ENCODE data around the gene DZIP1.
"Not testable (repeated sequence)": the region's sequence is repeated elsewhere in the genome, so short reads cannot be mapped to it uniquely, and the experiment has no call there.

Gene DZIP1

DNA sequence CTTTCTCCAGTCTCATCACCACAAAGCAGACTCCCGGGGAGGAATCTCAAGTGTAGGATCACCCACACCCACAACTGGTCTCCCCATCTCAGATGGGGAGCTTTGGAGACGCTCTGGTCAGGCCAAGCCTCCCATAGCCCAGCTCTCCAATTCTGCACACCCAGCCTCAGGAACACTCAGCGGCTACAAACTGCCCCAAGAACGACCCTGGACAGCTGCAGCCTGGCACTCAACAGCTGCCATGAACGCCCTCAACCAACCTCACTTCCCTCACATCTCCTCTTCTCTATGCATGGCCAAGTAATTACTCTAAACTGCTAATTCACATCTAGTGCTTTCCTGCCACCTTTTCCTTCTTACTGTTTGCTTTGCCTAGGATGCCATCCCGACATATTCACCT, 42.6 kb downstream of the DZIP1 start:
- DNase-seq (ENCODE audit: low read depth in 2 of 2), result no peak

DNA sequence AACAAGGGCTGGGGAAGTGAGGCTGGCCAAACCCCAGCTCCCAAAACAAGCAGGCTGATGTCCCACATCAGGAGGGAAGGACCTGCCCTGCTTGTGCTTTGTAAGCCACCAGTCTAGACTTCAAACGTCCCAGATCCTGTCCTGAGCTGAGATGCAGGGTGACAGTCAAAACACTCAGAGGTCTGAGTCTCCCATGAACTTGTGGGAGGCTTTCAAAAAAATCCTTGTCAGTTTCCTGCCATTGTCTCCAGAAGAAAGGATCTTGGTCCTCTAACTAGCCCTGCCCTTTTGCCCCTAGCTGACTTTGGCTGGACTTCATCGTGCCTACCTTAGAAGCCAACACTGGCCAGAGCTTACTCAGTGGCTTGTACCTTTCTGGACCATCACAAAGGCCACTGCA, 43.3 kb downstream of the DZIP1 start:
- DNase-seq (ENCODE audit: low read depth in 2 of 2), result no peak

DNA sequence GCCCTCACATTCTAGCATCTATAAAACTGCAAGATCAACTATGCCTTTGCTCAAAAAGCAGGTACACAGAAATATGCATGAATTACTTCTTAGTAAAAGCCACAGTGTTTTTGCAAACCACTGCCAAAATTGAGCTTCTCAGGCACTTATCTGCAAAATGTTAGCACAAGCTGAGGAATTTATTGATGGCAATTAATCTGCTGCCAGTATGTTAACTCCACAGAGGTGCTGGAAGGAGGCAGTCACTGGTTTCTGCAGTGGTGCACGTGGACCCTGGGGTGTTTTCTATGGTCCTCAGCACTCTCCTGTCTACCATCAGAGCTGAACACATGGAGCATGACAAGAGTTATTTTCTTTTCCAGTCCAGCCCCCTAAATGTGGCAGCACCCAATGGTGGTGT, 47.8 kb downstream of the DZIP1 start:
- DNase-seq (ENCODE audit: low read depth in 2 of 2), result no peak

DNA sequence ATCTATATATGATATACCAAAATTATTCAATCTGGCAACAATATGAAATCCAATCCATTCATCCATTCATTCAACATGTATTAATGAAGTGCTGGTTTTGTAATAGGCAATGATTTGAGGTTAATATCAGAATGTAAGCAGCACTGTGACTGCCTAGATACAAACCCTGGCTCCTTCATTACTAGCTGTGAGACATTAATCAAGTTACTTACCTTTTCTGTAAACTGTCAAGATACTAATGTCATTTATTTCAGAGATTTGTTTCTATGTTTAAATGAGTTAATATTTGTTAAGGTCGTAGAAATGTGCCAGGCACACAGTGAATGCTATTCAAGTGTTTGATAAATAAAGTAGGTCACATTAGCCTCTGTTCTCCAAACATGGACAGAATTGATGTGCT, 51.0 kb downstream of the DZIP1 start:
- no peak for DNase-seq (ENCODE audit: low read depth in 2 of 2)

DNA sequence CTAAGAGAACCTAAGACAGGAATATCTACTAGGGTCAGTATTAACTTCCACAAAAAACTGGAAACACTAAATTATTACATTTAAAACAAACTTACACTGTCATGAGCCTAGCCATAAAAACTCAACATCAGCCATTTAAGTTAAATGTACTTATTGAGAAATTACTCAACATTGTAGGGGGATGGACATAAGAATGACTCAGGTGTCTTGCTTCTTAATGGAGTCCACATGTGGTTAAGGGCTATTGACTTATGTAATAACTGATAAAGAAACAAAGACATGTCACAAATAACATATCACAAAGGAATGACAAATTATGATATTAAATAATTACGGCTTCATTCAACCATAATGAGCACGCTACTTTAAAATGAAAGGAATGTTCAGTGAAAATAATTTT, 55.8 kb downstream of the DZIP1 start:
- no peak for DNase-seq (ENCODE audit: low read depth in 2 of 2)

DNA sequence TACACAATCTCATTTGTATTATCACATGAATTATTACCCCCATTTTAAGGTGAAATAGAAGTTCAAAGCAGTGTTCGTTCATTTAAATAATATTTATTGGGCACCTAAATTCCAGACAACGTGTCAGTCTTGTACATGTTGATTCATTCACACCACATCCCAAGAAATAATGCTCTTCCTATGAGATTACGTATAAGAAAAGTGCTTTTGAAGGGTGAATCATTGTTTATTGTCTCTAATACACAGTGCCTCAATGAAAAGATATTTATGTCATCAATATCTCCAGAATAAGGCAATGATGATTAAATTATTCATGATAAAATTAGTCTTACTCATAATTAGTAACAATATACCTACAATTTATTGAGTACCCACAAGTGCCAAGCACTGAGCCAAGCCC, 56.4 kb downstream of the DZIP1 start:
- no peak for DNase-seq (ENCODE audit: low read depth in 2 of 2)

DNA sequence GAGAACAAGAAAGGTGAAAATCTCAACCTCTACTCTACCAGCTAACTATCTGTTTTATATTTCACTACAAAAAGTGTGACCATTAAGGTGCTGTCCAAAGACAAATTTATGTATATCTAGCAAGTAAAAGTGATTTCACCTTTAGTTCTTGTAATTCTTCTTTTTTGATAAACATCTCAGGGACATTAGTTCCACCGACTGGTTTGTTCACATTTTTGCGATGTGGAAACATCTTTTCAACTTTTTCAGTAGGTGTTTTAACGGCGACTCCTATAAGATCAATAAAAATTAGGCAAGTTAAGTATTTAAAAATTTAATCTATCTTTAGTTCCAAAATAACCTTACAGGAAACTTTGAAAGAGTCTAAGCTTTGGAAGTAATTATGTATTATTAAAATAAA, 58.6 kb downstream of the DZIP1 start:
- DNase-seq (ENCODE audit: low read depth in 2 of 2), result no peak

DNA sequence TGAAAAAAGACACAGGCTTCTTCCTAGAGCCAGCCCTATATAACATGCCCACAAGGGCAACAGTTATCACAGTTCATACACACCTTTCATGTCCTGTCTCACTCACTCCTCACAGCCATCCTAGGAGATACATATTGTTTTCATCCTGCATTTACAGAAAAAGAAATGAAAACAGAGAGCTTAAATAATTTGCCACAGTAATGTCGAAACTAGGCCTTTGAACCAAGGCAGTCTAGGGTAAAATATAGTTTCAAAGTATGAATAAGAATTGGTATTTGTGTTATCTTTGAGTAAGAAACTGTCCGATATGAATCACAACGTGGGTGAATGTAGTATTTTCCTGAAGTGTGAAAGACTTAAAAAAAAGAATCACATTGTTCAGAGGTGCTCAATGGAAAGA, 65.2 kb downstream of the DZIP1 start:
- no peak for DNase-seq (ENCODE audit: low read depth in 2 of 2)

DNA sequence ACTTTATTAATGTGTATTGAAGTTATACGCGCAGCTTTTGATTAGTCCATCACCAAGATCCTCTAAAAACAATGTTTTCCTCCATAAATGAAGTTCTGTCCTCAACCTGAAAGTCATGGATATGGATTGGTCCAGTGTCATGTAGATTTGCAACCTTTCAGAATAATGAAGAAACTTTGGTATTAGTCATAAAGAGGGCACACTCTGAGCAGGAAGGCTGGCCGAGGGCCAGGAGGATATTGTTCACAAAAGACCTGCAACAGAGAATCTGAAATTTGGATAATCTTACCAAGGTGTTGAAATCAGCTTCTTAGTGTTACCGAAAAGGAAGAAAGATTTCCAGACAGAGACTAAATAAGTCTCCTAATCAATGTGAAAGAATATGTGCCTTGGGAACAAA, 71.3 kb downstream of the DZIP1 start:
- DNase-seq (ENCODE audit: low read depth in 2 of 2), result no peak

DNA sequence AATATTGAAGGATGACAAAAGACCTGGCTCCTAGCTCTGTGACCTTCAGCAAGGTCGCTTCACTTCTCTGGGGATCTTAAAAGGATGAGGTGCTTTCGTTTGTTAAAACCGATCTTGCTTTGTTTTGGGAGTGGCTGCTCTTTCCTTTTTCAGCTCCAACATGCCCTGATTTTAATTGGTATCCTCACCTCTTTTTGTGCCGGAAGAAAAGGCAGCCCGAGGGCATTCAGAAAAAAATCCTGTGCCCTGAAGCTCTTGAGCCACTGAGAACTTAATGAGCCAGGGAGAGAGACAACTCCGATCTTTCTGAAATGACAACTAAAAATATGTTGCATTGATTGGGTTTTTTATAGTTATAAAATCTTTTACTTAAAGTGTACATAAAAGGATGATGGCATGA, 72.6 kb downstream of the DZIP1 start:
- no peak for DNase-seq (ENCODE audit: low read depth in 2 of 2)

DNA sequence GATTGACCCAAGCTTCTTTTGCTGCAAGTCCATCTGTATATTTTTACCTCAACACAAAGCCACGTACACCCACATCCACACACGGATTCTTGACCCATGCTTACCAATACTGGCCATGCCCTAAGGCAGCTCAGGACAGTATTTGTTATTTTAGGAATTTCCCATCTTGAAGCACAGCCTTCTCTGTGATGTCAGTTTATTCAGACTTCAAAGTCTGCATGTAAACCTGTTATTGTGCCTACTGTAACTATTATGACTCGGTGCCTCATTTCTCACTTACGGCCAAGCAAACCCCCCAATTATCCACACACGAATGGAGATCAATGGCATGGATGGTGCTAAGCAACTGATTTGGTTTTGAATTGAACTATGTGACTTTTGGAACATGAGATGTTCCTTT, 74.5 kb downstream of the DZIP1 start:
- DNase-seq (ENCODE audit: low read depth in 2 of 2), result no peak

DNA sequence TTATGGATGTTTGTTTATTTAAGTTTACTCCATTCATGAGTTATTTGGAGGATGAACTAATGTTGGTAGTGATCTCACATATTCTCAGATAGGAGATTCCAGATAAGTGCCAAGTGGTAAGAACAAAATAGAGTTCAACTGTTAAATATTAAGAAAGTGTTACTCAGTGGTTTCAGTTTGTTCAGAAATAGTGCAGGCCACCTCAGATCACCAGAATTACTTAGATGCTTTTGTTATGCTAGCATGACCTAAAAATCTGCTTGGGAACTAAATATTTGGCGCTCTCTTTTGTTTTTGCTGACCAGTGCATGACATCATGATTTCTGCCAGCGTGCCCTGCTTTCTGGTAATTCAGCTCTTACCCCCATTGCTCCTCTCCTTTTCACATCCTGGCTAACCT, 76.4 kb downstream of the DZIP1 start:
- DNase-seq (ENCODE audit: low read depth in 2 of 2), result no peak

DNA sequence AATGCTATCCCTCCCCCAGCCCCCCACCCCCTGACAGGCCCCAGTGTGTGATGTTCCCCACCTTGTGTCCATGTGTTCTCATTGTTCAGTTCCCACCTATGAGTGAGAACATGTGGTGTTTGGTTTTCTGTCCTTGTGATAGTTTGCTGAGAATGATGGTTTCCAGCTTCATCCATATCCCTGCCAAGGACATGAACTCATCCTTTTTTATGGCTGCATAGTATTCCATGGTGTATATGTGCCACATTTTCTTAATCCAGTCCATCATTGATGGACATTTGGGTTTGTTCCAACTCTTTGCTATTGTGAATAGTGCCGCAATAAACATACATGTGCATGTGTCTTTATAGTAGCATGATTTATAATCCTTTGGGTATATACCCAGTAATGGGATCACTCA, 78.7 kb downstream of the DZIP1 start:
- not testable (repeated sequence) for DNase-seq (ENCODE audit: low read depth in 2 of 2)

DNA sequence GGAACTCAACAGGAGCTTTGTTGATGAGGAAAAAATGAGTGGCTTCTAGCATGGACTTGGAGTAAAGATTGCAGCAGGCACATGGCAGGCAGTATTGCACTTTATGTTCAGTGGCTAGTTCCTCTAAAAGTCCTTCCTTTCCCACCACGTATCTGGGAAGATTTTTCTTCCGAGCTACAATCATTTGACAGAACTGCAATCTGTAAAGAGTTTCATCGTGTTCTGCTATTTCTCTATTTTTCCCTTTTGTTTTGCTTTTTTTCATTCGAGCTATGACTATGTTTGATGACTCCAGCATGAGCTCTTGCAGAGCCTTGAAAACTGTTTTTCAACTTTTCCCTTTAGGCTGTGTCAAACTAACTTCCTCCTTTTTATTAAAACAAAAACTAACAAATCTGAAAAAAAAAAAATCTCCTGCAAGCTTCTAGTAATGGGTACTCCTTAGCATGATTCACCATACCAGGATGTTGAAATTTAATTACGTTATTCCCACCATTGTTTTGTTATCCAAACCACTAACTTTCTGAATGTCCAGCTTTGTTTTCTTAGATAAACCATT, 79.7 kb downstream of the DZIP1 start:
- DNase-seq (ENCODE audit: low read depth in 2 of 2), result no peak

DNA sequence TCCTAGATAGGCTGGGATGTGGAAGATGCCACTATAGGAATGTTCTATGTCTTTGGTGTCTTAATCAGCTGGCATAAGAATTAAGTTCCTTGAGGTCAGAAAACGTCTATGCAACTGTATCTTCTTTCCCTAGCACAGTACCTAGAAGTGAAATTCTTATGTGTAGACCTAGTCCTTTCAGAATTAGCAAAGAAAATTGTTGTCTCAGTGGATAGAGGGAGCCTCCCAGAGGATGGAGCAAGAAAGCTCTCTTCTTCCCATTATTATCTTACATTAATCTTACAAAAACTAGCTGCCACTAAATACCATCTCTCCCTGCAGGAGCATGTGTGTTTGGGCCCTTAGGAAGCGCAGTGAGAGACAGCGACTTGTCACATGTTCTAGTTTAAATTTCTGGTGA, 80.4 kb downstream of the DZIP1 start:
- no peak for DNase-seq (ENCODE audit: low read depth in 2 of 2)

DNA sequence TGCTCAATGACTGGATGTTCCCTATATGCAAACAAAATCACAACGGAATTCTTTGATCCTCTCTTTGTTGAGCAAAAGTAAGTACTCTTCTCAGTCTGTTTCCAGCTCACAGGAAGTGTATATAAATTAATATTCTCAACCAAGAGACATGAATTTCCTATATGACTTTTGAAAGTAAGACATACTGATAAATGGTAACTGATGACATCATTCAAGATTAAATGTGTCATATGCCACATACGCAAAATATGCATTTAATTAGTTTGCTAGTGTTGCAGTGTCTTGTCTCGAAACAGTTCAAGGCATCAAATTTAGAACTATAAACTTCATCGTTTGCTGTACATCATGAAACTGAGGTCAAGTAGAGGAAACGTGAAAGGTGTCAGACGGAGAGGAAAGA, 84.1 kb downstream of the DZIP1 start:
- DNase-seq (ENCODE audit: low read depth in 2 of 2), result no peak

DNA sequence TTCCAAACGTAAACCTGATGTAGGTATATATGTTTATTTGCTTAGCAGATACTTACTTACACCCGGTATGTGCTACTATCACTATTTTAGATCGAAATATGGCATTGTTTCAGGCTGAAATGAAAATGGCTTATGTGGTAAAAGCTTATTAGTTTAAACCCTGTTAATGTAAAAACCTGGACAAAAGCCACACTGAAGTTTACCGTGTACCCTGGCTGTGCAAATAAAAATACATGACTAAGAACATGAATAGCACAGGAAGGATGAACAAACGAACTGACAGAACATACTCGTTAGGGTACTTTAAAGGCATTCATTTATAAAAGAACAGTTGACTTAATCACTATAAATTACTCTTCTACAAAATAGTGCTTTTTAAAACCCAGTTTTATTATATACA, 85.4 kb downstream of the DZIP1 start:
- no peak for DNase-seq (ENCODE audit: low read depth in 2 of 2)

DNA sequence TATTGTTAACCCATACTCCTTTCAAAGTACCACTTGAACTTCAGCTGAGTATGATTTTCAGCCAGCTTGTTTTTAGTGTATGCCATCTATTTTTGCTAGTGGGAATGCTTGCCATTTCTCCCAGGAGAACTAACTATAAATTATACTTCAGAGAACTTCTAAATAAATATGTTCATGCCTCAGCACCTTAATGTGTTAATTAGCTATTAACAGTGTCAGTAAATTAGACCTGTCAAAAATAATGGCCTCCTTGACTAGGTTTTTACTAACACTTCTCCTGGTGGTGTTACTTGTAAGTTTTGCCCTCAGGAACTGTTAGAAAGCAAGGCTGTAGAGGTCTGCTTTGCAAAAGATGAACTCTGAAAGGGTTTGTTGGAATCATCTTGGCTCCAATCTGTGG, 87.5 kb downstream of the DZIP1 start:
- DNase-seq (ENCODE audit: low read depth in 2 of 2), result no peak

DNA sequence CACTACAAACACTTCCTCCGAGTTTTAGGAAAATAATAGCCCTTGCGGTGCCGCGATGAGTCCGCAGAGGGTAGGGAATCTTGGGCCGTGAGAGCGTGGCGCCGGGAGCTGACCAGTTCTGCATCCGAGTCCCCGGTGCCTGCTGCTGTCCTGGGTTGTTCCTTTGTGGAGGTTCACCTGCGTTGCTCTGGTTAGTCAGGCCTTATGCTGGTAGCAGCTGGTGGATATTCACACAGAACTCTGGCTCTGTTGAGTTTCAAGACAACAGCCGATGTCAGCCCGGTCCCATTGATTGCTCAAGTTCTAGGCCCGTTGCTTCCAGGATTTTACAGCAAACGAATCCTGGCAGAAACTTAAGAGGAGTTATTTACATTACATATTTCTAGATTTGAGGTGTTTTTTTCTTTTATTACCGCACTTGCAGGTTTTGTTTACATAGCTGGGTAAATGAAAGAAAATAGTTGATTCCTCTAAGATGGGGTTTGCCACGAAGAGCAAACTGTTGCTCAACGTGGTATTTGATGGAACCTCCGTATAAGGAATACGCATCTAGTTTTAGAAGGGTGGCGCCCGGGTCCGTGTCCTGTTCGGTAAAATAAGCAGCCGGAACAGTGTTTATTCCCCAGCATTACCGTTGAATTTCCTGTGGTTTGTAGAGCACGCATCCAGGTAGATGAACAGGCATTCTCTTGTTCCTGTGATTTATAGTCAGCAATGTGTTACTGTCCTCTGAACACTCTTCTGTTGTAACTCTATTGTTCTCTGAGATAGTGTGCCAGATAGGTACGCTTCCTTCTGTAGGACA, 90.7 kb downstream of the DZIP1 start:
- DNase-seq (ENCODE audit: low read depth in 2 of 2), result no peak

DNA sequence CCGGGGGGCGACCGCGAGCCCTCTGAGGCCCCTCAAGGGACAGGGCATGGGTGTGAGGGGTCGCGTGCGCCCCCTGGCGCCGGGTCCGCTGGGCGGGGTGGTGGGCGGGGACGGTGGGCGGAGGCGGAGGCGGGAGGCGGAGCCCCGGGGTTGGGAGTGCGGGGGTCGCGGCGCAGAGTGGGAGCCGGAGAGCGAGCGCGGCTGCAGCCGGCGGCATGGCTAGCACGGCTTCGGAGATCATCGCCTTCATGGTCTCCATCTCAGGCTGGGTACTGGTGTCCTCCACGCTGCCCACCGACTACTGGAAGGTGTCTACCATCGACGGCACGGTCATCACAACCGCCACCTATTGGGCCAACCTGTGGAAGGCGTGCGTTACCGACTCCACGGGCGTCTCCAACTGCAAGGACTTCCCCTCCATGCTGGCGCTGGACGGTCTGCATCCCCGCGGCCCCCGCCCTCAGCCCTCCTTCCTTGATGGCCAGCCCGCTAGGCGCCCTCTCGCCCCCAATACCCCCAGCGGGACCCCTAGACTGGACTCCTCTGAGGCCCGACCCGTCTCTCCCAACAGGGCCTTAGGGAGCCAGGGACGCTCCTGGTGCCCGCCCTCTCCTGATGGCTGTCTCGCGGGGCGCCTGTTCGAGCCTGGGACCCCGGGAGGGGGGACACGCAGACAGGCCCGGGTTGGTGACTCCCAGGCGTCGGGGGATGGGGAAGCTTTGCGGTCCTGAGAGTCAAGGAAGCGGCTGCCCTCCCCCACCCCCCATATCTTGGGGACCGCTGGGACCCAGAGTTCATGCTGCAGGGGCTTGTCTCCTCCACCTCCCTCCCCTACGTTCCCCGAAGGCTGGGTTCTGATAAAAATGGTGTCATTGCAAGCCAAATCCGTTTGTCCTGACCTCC, 91.7 kb downstream of the DZIP1 start, which contains the start of gene CLDN10:
Gene CLDN10, plus strand, starts transcription at position 182 of the 903 bp plus-strand sequence. Its CDS starts 34 bp downstream, at position 216.
- no peak for DNase-seq (ENCODE audit: low read depth in 2 of 2)

DNA sequence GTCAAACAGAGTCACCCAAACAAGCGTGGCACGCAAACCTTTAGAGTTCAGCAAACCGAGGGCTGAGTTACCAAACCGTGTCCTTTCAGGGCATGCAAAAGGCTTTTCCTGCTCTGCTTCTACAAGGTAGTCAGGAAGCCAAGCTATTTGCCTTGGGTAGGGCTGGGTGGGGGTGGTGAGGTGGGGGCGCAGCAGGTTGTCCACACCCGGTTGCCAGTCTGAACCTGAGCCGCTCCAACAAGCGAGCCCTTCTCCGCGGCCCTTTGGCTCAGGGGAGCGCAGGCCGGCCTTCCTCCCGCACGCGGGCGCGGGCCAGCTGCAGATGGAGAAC, 92.3 kb downstream of the DZIP1 start:
- no peak for DNase-seq (ENCODE audit: low read depth in 2 of 2)

DNA sequence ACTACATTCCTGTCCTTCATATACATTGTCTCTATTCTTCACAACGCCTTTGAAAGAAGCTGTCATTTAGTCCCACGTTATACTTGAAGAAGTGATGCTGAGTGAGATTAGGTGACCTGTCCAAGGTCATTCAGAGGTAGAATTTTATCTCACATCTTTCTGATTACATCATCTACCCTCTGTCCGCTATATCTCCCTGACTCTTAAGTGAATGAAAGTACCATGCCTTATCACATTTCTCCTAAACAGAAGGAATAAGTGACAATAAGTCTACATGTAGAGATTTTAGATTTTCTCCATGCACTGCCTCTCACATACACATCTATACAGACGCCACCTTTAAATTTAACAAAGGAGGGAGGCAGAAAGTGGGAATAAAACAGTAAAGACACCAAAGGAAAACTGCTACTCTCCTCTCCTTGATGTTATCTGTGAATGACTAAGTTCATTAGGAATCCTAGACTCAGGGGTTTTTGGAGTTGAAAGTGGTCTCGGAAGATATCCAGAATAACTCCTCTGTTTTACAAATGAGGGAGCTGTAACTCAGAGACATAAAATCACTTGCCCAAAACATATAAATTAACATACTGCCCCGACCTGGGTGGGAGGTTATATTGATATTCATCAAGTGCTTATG, 96.9 kb downstream of the DZIP1 start:
- no peak for DNase-seq (ENCODE audit: low read depth in 2 of 2)

All from stimulated activated CD8-positive, alpha-beta memory T cell treated with anti-CD3 and anti-CD28 coated beads, Interleukin-15, amount 100 ng/mL, for 48 hours (primary cell).